Stomach (tissue), 4 donors: ENCODE measurements around the gene MDM4.

Experiments
- CTCF ChIP-seq, 7 experiments: fragments of 450-650 bp in 4 of 7; fragments of 200-600 bp in 3 of 7; sonication (generic) in 3 of 7; IDR thresholded peaks; one replicate each; pipeline ENCODE4 v1.5.1; 2016 to 2019; ENCODE audit warnings: antibody characterized with exemption in 7 of 7, control low read depth in 2 of 7, mild to moderate bottlenecking in 1 of 7
- POLR2A ChIP-seq, 4 donors: fragments of 450-650 bp; IDR thresholded peaks; one replicate each; pipeline ENCODE4 v1.6.1; 2016; ENCODE audit warnings: antibody characterized with exemption in 4 of 4, control low read depth in 2 of 4, mild to moderate bottlenecking in 1 of 4, moderate library complexity in 1 of 4
- POLR2AphosphoS5 ChIP-seq, 3 donors: sonication (generic); formaldehyde crosslinking; IDR thresholded peaks; one replicate each; pipeline ENCODE4 v1.6.1; 2016; ENCODE audit warnings: antibody characterized with exemption in 3 of 3

GRCh38 chr1:204507317-204508105, 8.7 kb upstream of the MDM4 start:
- TF ChIP-seq CTCF (IDR thresholded peaks at IDR 0.05) (no peak), POLR2A (IDR thresholded peaks at IDR 0.05) (no peak), POLR2AphosphoS5 (IDR thresholded peaks at IDR 0.05) (no peak)
